NCI-H2227 (cell line): ENCODE data around the gene ATG12.
"Not testable (repeated sequence)": the region's sequence is repeated elsewhere in the genome, so short reads cannot be mapped to it uniquely, and the experiment has no call there.

Experiments
- DNase-seq: peaks from one replicate; lab custom pipeline; 2025; ENCODE audit not compliant: unreplicated experiment; lab: John Stamatoyannopoulos, UW

Gene ATG12

DNA sequence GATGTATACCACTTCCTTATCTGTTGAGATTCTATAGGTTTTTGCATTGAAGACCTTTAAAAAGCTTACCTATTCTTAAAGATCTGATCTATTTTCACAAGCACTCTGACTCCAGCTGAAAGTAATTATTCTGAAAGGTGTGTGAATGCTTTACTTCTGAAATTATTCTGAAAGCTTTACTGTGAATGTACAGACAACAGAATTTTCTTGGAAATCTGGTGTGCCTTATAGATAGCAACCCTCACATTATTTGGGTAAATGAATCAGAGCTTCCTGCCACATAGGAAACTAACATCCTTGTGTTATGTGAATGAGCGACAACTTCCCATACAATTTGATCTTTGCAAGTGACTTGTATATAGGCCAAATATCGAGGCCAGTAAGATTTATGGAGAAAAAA lies 31.4 kb downstream of the ATG12 start:
- DNase-seq: no peak

DNA sequence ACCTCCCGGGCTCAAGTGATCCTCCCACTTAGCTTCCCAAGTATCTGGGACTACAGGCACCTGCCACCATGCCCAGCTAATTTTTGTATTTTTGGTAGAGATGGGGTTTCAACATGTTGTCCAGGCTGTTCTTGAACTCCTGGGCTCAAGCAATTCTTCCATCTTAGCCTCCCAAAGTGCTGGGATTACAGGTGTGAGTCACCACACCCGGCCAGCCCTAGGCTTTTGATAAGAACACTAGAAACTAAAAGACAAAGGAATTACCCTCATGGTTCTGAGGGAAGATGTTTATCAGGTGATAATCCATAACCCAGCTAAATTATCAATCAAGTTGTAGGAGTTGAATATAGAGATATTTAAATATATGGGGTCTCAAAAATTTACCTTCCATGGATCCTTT lies 33.3 kb downstream of the ATG12 start:
- not testable (repeated sequence) for DNase-seq

DNA sequence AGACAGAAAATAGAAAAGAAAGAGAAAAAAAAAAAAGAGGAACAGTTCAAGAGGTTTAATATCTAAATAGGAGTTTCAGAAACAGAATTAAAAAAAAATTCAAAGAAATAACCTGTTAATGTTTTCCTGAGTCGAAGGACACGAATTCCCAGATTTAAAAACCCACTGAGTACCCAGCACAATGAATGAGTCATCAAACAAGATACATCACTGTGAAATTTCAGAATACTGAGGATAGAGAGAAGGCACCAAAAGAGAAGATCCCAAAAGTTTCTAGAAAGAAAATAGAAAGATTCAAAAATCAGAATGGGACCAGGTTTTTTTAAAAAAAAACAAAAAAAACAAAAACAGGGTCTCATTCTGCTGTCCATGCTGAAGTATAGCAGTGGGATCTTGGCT lies 33.7 kb downstream of the ATG12 start:
- DNase-seq: no peak

DNA sequence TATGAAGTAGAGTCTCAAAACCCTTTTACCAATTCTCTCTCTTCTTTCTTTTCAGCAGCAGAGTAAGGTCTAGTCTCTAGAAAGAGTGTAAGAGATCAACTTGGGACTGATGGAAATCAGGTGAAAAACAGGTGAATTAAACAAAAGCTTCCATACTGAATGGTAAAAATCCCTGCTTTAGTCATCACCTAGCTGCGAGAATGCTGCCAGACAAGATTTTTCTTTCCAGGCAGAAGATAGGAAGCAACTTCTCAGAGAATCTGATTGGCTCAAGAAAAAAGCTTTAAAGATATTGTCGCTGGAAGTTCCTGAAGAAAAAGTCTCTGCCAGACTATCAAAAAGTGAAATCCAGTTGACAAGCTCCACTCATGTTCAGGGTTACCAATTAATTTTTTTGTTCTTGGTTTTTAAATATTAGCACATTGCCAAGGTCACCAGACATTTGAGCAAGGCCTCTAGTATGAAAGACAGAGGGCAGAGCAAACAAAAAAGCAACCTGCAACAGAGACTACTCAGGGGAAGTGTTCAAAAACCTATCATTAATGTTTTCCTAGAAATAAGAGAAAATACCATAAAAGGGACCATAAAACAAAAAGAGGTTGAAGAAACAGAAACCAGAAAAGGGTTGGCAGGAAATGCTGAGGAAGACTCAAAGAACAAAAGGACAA lies 34.2 kb downstream of the ATG12 start:
- no peak for DNase-seq

DNA sequence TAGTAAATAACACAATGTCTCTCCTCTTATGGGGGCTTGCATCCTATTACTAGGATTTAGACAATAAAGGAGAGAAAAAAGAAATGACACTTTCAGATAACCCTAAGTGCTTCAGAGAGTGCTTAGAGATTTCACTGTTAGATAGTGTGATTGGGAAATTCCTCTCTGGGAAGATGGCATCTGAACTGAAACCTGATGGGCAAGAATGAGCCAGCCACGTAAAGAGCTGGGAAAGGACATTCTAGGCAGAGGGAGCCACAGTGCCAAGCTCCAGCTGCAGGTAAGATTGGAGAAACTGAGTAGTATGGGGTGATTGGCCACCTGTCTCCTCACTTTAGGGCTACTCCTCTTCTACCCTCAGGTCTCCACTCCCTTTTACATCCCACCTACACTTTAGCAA lies 39.4 kb downstream of the ATG12 start:
- no peak for DNase-seq

DNA sequence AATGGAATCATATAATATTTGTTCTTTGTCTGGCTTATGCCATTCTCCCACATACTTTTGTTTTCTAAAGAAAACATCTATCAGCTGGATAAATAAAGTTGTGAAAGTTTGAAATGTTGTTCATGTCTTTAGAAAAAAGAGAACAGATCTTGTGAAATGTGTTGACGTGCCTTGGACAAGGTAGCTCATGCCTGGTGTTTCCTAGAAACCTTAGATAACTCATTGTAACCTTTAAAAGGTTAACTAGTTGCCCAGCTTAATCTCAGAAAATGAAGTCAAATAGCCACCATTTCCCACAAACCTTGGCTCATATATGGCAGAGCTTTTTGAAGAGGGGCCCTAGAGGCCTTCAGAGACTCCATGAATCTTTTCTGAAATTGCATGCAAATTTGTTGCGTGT lies 40.2 kb downstream of the ATG12 start:
- DNase-seq: no peak

DNA sequence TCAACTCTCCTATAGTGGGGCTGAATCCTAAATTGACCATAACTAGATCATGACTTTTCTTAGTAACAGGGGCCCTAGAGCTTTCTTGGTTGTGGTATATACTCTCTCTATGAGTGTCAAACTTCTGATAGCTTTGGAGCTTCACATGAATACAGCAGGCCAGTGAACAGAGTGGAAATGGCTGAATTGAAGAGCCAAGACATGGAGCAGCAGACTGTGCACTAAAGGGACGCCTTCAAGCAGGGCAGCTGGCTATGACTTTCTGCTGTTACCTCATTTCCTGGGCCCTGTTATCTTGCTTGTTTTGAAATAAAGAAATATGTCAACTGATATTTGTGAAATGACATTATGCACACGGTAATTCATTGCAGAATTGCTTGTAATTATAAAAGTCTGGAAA lies 41.3 kb downstream of the ATG12 start:
- DNase-seq: no peak

DNA sequence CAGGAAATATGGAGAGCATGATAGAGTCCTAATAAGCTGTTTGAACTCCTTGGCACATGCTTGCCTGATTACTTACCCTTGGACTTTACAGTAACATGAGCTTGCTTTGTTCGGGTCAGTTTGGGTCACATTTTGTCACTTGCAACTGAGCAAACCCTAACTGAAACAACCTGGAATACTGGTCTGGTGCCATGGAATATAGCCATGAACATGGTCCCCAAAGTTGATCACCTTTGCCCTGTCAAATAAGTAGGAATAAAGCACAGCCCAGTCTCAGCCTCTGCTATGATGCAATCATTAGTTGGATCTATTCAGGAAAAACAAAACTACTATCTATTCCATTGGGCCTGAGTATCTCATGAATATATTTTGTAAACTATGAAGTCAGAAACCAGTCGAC lies 43.1 kb downstream of the ATG12 start:
- no peak for DNase-seq

DNA sequence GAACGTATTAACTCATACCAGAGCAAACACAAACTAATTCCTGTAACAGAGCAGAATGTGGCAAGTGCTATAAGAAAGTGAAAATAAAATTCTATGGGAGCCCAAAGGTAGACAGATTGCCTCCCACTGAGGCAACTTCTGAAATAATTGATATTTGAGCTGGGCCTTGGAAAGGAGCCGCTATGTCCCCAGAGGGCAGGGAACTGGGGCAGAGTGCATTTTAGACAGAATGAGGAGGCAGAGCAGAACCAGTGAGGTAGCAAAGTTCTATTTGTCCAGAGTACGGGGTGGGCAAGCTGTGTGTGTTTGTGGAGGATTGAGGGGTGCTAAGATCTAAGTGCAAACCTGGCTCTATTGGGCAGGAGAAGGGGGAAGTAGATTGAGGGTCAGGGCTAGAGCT lies 44.7 kb downstream of the ATG12 start:
- DNase-seq: no peak

DNA sequence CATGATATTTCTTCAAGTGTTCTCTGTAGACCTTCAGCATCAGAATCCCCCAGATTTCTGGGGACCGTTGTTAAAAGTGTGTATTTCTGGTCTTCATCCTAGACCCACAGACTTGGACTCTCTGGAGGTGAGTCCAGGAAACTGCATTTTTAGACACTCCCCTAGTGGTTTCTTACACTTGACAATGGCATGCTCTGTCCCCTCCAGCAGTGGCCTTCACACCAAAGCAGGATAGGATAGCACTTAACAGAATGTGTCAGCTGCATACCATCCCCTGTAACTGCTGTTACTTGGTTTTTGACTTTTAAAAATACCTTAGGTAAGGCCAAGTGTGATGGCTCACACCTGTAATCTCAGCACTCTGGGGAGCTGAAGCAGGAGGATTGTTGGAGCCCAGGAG lies 45.7 kb downstream of the ATG12 start:
- DNase-seq: no peak

DNA sequence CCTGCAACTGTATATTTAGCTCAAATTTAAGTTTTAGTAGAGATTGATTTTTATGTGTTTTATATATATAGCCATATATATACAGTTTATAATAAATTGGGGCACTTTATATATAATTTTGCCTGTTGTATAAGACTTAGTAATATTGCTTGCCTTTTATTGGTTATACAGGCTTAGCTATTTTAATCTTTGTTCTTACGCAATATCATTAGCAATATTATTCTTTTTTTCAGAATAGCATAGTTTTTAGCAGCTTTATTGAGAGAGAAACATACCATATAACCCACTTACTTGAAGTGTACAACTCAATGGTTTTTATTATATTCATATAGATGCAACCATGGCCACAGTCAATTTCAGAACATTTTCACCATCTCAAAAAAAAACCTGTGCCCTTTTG lies 52.9 kb downstream of the ATG12 start:
- DNase-seq: no peak

DNA sequence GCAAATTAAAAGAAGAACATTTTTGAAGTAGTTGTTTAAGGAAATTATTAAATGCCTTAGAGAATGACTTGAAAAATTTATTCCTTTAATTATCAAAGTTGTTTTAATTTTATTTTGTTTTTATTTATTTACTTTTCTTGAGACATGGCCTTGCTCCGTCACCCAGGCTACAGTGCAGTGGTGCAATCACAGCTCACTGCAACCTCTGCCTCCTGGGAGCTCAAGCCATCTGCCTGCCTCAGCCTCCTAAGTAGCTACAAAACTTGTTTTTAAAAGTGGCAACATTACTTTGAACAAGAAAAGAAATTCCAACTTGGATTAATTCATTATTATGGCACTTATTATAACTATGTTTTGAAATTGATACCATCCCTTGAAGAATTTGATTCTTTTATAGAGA lies 53.9 kb downstream of the ATG12 start:
- no peak for DNase-seq

DNA sequence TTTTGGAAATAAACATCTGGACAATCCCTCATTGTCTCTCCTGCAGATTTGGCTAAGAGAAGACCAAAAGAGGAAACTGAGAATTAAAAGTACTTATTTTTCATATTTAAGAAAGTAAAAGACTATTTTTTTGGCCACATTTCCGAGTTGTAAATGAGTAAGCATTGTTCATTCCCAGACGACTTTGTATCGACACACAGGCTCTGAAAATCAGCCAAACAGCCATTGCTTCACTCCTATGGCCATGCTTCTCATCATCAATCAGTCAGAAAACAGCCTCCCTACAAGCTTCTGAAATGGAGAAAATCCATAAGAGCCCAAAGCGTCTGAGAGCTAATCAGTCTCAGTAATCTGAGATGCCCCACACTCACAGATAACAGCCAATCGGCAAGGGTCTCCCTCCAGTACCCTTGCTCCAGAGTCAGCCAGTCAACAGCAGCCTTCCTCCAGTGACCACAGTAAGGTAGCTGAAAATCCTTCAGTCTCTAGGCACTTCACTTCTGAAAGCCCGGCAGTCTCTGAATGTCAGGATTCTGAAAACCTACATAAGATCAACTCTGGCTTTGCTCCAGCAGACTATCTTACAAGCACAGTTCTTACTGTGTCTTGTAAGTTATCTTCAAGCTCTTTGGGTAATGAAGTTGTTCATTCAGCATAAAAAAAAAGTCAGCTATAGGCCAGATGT lies 55.8 kb downstream of the ATG12 start:
- no peak for DNase-seq

DNA sequence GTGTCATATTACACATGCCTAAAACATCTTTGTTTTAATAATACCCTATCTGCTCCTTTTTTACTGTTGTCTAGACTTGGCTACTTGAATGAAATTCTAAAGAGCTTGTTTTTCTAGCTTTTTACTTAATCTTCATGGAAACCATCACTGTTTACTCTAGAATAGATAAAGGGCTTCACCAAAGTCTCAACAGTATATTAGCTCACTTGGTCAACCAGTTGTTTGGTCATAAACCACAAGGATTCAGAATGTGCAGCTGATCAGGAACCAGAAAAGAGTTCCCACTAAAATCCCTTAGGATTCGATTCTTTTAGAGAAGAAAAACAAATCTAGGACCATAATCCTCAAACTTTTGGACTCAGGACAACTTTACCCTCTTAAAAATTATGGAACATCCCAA lies 62.9 kb downstream of the ATG12 start:
- DNase-seq: no peak
